Pancreas (tissue), 10 donors: Measurements from ENCODE around the gene GNG10. TPM values are rescaled to one million over a fixed set of nuclear protein-coding genes. Genes with fewer than 3 reads are reported as not detected.

Source experiments
- ATAC-seq, 4 donors: fragments of 200-7000 bp; cut with Tn5 transposase; one replicate each; pipeline versions ENCODE4 v1.8.0 to v1.9.1; 2020; ENCODE audit warnings: mild to moderate bottlenecking in 4 of 4, moderate library complexity in 4 of 4
- DNase-seq, 6 donors: peaks; one replicate each; pipeline ENCODE4 v3.0.0-alpha.2; 2020
- FAIRE-seq: peaks from 2 replicates; lab custom pipeline; 2012; peaks lifted over from hg19 to GRCh38; lab: Jason Lieb, UNC
- H3K27ac ChIP-seq, 4 donors: fragments of 200-600 bp; sonication (generic); 1 replicate in 3 of 4; 2 replicates in 1 of 4; pipeline versions ENCODE4 v1.5.0 to v1.8.0; 2020
- H3K27me3 ChIP-seq, 4 donors: fragments of 200-600 bp; one replicate each; pipeline ENCODE4 v1.8.0; 2021
- H3K36me3 ChIP-seq, 3 donors: fragments of 200-600 bp; sonication (generic) in 1 of 3; one replicate each; pipeline versions ENCODE4 v1.5.0 to v1.8.0; 2020 to 2021
- H3K4me1 ChIP-seq, 3 donors: fragments of 200-600 bp; one replicate each; pipeline ENCODE4 v1.8.0; 2021
- H3K4me3 ChIP-seq, 4 donors: fragments of 200-600 bp; sonication (generic) in 2 of 4; one replicate each; pipeline versions ENCODE4 v1.5.0 to v1.8.0; 2020 to 2021
- H3K9me3 ChIP-seq, 4 donors: fragments of 200-600 bp; one replicate each; pipeline ENCODE4 v1.8.0; 2021
- CTCF ChIP-seq, 4 donors: fragments of 200-600 bp; sonication (generic) in 3 of 4; IDR thresholded peaks; one replicate each; pipeline versions ENCODE4 v1.5.0 to v1.8.0; 2021; ENCODE audit warnings: antibody characterized with exemption in 4 of 4
- WGBS, 2 donors: extraction: QIAGEN DNeasy Blood & Tissue Kit; methylation state at CpG; one replicate each; pipeline ENCODE4 v1.1.7; 2013; 5-methylcytosine and 5-hydroxymethylcytosine counted together
- intact Hi-C, 3 donors: fragments of 100-400 bp; cut with DNase I; formaldehyde crosslinking; loops; one replicate each; pipeline versions ENCODE4 v1.11.1 to v1.14.2; 2022
- polyA plus RNA-seq, 2 donors: library from polyadenylated mRNA; stranded (reverse); fragments of 200-250 nt; gene quantifications; one replicate each; pipeline ENCODE4 v1.2.3, GENCODE V29; 2013
- total RNA-seq, 6 donors: library from RNA; stranded (reverse); fragmentation: NEBNext Ultra II Directional in 4 of 6; extraction: Animal tissue kit (Norgen Biotek cat#: 25700) in 4 of 6; gene quantifications; one replicate each; pipeline versions ENCODE4 v1.2.1 to v1.2.4, GENCODE V29; 2021 to 2023
- donor health status: healthy with polysubstance abuse.
- donor health status: DM: no; HTN: no; CAD: no; lungs with moderate emphysema.
- donor health status: DM: no; HTN: no; CAD: no.
- donor health status: control.
- donor health status: control.
- donor health status: Bipolar disorder and iron deficiency.
- donor health status: DM: yes; HTN: yes; CAD: no.
- donor health status: DM: no; HTN: no; CAD: no.
- donor health status: DM: no; HTN: no; CAD: no.
- donor health status: DM: yes; HTN: yes; CAD: no.

The GNG10 gene
- total and polyA plus RNA-seq, 8 donors, result 4.5 to 34.9 (median 12.9) TPM

- WGBS, 2 donors, result 44 to 73% methylated on average over 3 of the region's 3 CpGs
- H3K4me3 ChIP-seq, result no peak overlapping the region
- no peak for TF ChIP-seq CTCF (IDR thresholded peaks at IDR 0.05)
- no peaks in the 10 kb centered on the region for H3K36me3 ChIP-seq
- no peaks in the 10 kb centered on the region for H3K4me1 ChIP-seq
- intact Hi-C loops, result no loop called here
- peak in 1 of 6 donors; percentile 62 for DNase-seq
- H3K9me3 ChIP-seq, result no peaks in the 10 kb centered on the region
- peak; percentile 44 to 86 (median 56) for ATAC-seq
- no peak for FAIRE-seq
- H3K27ac ChIP-seq, result no peak overlapping the region
- H3K27me3 ChIP-seq, result no peaks in the 10 kb centered on the region
Observed at GRCh38 chr9:111622626-111623025, 38.8 kb upstream of the GNG10 start.

- no peaks in the 10 kb centered on the region for H3K27me3 ChIP-seq
- no peaks in the 10 kb centered on the region for H3K36me3 ChIP-seq
- intact Hi-C loops, result no loop called here
- H3K9me3 ChIP-seq, result no peaks in the 10 kb centered on the region
- 39 to 48% methylated on average over 7 of the region's 7 CpGs for WGBS, 2 donors
- no peak for TF ChIP-seq CTCF (IDR thresholded peaks at IDR 0.05)
- H3K27ac ChIP-seq, result no peak overlapping the region
- DNase-seq, result no peak
- ATAC-seq, result no peak
- H3K4me1 ChIP-seq, result peaks cover 4 to 8% (median 5%) of the 10 kb centered on the region in 3 donors
- no peak overlapping the region for H3K4me3 ChIP-seq
- FAIRE-seq, result no peak
Observed at GRCh38 chr9:111627260-111627963, 34.0 kb upstream of the GNG10 start.

- FAIRE-seq (no peak), DNase-seq (no peak), ATAC-seq (no peak)
- no peak overlapping the region for H3K27ac ChIP-seq
- intact Hi-C loops, result no loop called here
- H3K27me3 ChIP-seq, result no peaks in the 10 kb centered on the region
- H3K9me3 ChIP-seq, result no peaks in the 10 kb centered on the region
- TF ChIP-seq CTCF (IDR thresholded peaks at IDR 0.05), result no peak
- no peaks in the 10 kb centered on the region for H3K36me3 ChIP-seq
- peaks cover 4 to 18% (median 5%) of the 10 kb centered on the region in 3 donors for H3K4me1 ChIP-seq
- WGBS, 2 donors, result 83 to 88% methylated on average over 7 of the region's 7 CpGs
- H3K4me3 ChIP-seq, result no peak overlapping the region
Observed at GRCh38 chr9:111628411-111628810, 33.0 kb upstream of the GNG10 start.

- Histone ChIP-seq H3K36me3 (no peaks in the 10 kb centered on the region), H3K9me3 (no peaks in the 10 kb centered on the region), H3K27me3 (no peaks in the 10 kb centered on the region), H3K27ac (peak overlapping the region in 2 of 4 donors; percentile 43 to 92), H3K4me3 (peak overlapping the region; percentile 76 to 97 (median 86)), H3K4me1 (peaks cover 4 to 26% (median 15%) of the 10 kb centered on the region in 3 donors)
- intact Hi-C loops, result no loop called here
- no peak for FAIRE-seq
- 3 to 4% methylated on average over 17 of the region's 17 CpGs for WGBS, 2 donors
- no peak for TF ChIP-seq CTCF (IDR thresholded peaks at IDR 0.05)
- peak; percentile 24 to 58 (median 52) for ATAC-seq
- no peak for DNase-seq
Observed at GRCh38 chr9:111630182-111630963, 31.0 kb upstream of the GNG10 start.

- peak overlapping the region in 3 of 4 donors; percentile 43 to 92 (median 89) for H3K27ac ChIP-seq
- FAIRE-seq (no peak), ATAC-seq (no peak), DNase-seq (no peak)
- intact Hi-C loops, result no loop called here
- no peaks in the 10 kb centered on the region for H3K9me3 ChIP-seq
- TF ChIP-seq CTCF (IDR thresholded peaks at IDR 0.05), result no peak
- peaks cover 4 to 29% (median 15%) of the 10 kb centered on the region in 3 donors for H3K4me1 ChIP-seq
- H3K36me3 ChIP-seq, result no peaks in the 10 kb centered on the region
- 0% methylated on average over 14 of the region's 14 CpGs for WGBS, 2 donors
- no peaks in the 10 kb centered on the region for H3K27me3 ChIP-seq
- H3K4me3 ChIP-seq, result peak overlapping the region; percentile 76 to 97 (median 86)
Observed at GRCh38 chr9:111630964-111631213, 30.5 kb upstream of the GNG10 start.
